ENCODE data around the gene PTPRT. TPM values are rescaled to one million over a fixed set of nuclear protein-coding genes. Genes with fewer than 3 reads are reported as not detected.

PTPRT gene
- total and polyA plus RNA-seq, 2 donors (not counting 1 experiment from before 2014, with no cell fraction given) = not detected

- Histone ChIP-seq H3K4me2 (ENCODE audit: extremely low read depth, insufficient read depth, low read length) (no peak overlapping the region), H3K9me3 (ENCODE audit: control insufficient read depth, insufficient read depth, low read depth, low read length) (no peaks in the 10 kb centered on the region), H4K20me1 (ENCODE audit: control insufficient read depth, extremely low read depth, insufficient read depth, low read length) (no peaks in the 10 kb centered on the region), H3K9ac (ENCODE audit: insufficient read depth, low read length) (no peak overlapping the region), H2AFZ (ENCODE audit: low read length) (no peak overlapping the region), H3K4me1 (ENCODE audit: control insufficient read depth, extremely low read depth, insufficient read depth, low read length) (no peaks in the 10 kb centered on the region), H3K27me3 (ENCODE audit: control insufficient read depth, insufficient read depth, low read length) (no peaks in the 10 kb centered on the region), H3K79me2 (ENCODE audit: control insufficient read depth, insufficient read depth, low read length) (no peaks in the 10 kb centered on the region), H3K27ac (ENCODE audit: insufficient read depth, low read length) (no peak overlapping the region), H3K4me3 (replicated peaks in 1 of 4; ENCODE audit: control extremely low read depth in 1 of 4, insufficient read depth in 1 of 4, low read depth in 3 of 4, low read length in 4 of 4) (no peak overlapping the region), H3K36me3 (ENCODE audit: control insufficient read depth, insufficient read depth, low read length) (no peaks in the 10 kb centered on the region)
- DNase-seq (ENCODE audit: low read depth in 2 of 2) = no peak
- no peak for TF ChIP-seq EZH2 (IDR thresholded peaks at IDR 0.05; ENCODE audit: low read length, missing control alignments)
- TF ChIP-seq, protein P1, sequence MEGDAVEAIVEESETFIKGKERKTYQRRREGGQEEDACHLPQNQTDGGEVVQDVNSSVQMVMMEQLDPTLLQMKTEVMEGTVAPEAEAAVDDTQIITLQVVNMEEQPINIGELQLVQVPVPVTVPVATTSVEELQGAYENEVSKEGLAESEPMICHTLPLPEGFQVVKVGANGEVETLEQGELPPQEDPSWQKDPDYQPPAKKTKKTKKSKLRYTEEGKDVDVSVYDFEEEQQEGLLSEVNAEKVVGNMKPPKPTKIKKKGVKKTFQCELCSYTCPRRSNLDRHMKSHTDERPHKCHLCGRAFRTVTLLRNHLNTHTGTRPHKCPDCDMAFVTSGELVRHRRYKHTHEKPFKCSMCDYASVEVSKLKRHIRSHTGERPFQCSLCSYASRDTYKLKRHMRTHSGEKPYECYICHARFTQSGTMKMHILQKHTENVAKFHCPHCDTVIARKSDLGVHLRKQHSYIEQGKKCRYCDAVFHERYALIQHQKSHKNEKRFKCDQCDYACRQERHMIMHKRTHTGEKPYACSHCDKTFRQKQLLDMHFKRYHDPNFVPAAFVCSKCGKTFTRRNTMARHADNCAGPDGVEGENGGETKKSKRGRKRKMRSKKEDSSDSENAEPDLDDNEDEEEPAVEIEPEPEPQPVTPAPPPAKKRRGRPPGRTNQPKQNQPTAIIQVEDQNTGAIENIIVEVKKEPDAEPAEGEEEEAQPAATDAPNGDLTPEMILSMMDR (conservative IDR thresholded peaks at IDR 0.05 in 1 of 2, IDR thresholded peaks at IDR 0.05 in 1 of 2; ENCODE audit: low read depth in 1 of 2, low read length in 2 of 2) = no peak
These were observed 510.8 kb downstream of the PTPRT start for GRCh38 chr20:42678895-42679294.

DNA sequence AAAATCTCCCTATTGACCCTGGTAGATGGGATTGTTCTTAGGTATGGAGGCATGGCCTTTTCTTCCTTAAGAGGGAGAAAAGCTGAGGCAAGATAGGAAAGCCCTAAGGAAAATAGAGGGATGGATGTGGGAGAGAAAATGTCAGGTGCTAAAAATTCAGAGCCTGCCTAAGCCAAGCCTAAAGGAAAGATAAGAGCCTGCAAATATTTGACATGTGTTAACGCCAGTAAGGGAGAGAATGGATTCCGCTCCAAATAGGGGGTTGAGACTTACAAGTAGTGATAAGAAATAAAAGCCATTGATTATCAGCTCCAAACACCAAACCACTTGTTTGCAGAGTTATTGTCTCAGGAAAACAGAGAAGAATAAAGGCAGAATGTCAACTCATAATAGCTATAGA is 533.6 kb downstream of the PTPRT start:
- no peaks in the 10 kb centered on the region for H3K36me3 ChIP-seq (ENCODE audit: control insufficient read depth, insufficient read depth, low read length)
- H3K27ac ChIP-seq (ENCODE audit: insufficient read depth, low read length) = no peak overlapping the region
- H3K9ac ChIP-seq (ENCODE audit: insufficient read depth, low read length) = no peak overlapping the region
- H3K9me3 ChIP-seq (ENCODE audit: control insufficient read depth, insufficient read depth, low read depth, low read length) = no peaks in the 10 kb centered on the region
- H2AFZ ChIP-seq (ENCODE audit: low read length) = no peak overlapping the region
- TF ChIP-seq, protein P1 (conservative IDR thresholded peaks at IDR 0.05 in 1 of 2, IDR thresholded peaks at IDR 0.05 in 1 of 2; ENCODE audit: low read depth in 1 of 2, low read length in 2 of 2) = no peak
- TF ChIP-seq EZH2 (IDR thresholded peaks at IDR 0.05; ENCODE audit: low read length, missing control alignments) = no peak
- no peaks in the 10 kb centered on the region for H3K4me1 ChIP-seq (ENCODE audit: control insufficient read depth, extremely low read depth, insufficient read depth, low read length)
- no peak for DNase-seq (ENCODE audit: low read depth in 2 of 2)
- no peak overlapping the region for H3K4me2 ChIP-seq (ENCODE audit: extremely low read depth, insufficient read depth, low read length)
- H3K79me2 ChIP-seq (ENCODE audit: control insufficient read depth, insufficient read depth, low read length) = no peaks in the 10 kb centered on the region
- H4K20me1 ChIP-seq (ENCODE audit: control insufficient read depth, extremely low read depth, insufficient read depth, low read length) = no peaks in the 10 kb centered on the region
- no peaks in the 10 kb centered on the region for H3K27me3 ChIP-seq (ENCODE audit: control insufficient read depth, insufficient read depth, low read length)
- H3K4me3 ChIP-seq (replicated peaks in 1 of 4; ENCODE audit: control extremely low read depth in 1 of 4, insufficient read depth in 1 of 4, low read depth in 3 of 4, low read length in 4 of 4) = no peak overlapping the region

- Histone ChIP-seq H3K4me3 (replicated peaks in 1 of 4; ENCODE audit: control extremely low read depth in 1 of 4, insufficient read depth in 1 of 4, low read depth in 3 of 4, low read length in 4 of 4) (no peak overlapping the region), H3K27me3 (ENCODE audit: control insufficient read depth, insufficient read depth, low read length) (no peaks in the 10 kb centered on the region), H3K4me1 (ENCODE audit: control insufficient read depth, extremely low read depth, insufficient read depth, low read length) (no peaks in the 10 kb centered on the region), H3K4me2 (ENCODE audit: extremely low read depth, insufficient read depth, low read length) (no peak overlapping the region), H3K9me3 (ENCODE audit: control insufficient read depth, insufficient read depth, low read depth, low read length) (no peaks in the 10 kb centered on the region), H3K36me3 (ENCODE audit: control insufficient read depth, insufficient read depth, low read length) (no peaks in the 10 kb centered on the region), H2AFZ (ENCODE audit: low read length) (no peak overlapping the region), H3K9ac (ENCODE audit: insufficient read depth, low read length) (no peak overlapping the region), H3K79me2 (ENCODE audit: control insufficient read depth, insufficient read depth, low read length) (no peaks in the 10 kb centered on the region), H4K20me1 (ENCODE audit: control insufficient read depth, extremely low read depth, insufficient read depth, low read length) (no peaks in the 10 kb centered on the region), H3K27ac (ENCODE audit: insufficient read depth, low read length) (no peak overlapping the region)
- TF ChIP-seq EZH2 (IDR thresholded peaks at IDR 0.05; ENCODE audit: low read length, missing control alignments) = no peak
- TF ChIP-seq, protein P1 (conservative IDR thresholded peaks at IDR 0.05 in 1 of 2, IDR thresholded peaks at IDR 0.05 in 1 of 2; ENCODE audit: low read depth in 1 of 2, low read length in 2 of 2) = no peak
- no peak for DNase-seq (ENCODE audit: low read depth in 2 of 2)
These were observed 537.4 kb downstream of the PTPRT start for GRCh38 chr20:42652266-42652665.
